GM18873 (cell line): ENCODE measurements around the gene CSTF3.
"Not testable (repeated sequence)": the region's sequence is repeated elsewhere in the genome, so short reads cannot be mapped to it uniquely, and the experiment has no call there.

Experiments used
- ATAC-seq: cut with Tn5 transposase; IDR thresholded peaks from one replicate; pipeline ENCODE4 v1.9.1; 2021; ENCODE audit warnings: mild to moderate bottlenecking, moderate library complexity, moderate number of reproducible peaks; ENCODE audit not compliant: unreplicated experiment, low FRiP score

The CSTF3 gene

DNA sequence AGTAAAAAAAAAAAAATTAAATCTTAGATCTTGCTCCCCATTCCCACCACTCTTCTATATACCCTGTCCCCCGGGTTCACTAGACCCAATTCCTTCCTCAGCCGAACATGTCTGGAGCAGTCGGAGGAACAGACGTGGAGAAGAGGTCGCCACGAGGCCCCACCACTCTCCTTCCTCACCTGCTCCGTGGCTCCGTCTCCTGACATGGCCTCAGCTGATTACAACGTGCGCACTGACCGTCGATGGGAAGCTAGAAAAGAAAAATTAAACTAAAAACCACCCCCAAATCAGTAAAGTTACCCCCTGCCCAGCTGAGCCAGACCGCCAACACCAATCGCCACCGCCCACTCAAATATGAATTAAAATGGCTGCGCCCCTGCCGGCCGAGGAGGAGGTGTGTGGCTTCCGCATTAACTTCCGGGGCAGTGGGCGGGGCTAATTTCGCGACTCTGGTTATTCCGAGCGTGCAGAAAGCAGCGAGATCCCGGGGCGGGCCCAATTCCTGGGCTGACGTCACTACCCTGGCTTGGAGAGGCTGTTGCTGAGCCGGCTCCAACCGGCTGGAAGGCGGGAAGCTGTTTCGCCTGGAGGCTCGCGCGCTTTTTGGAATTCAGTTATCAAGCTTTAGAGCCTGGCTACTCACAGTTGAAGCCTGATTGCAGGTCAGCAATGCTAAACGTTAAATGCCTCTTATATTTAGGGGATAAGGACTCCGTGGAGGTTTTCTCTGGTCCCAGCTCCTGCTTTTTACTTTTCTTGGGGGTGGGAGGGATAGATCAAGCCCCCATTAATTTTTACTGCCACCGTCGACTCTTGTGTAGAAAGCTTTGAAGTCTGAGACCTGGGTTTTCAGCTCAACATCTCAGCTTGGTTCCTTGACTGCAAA, at the start of gene CSTF3:
Gene CSTF3, minus strand, starts transcription at position 361 of the 886 bp plus-strand sequence. Its CDS starts 155 bp downstream, at position 206.
- ATAC-seq, result peak; percentile 88

- ATAC-seq, result no peak
Measured at GRCh38 chr11:33208150-33208549, 46.9 kb upstream of the CSTF3 start.

DNA sequence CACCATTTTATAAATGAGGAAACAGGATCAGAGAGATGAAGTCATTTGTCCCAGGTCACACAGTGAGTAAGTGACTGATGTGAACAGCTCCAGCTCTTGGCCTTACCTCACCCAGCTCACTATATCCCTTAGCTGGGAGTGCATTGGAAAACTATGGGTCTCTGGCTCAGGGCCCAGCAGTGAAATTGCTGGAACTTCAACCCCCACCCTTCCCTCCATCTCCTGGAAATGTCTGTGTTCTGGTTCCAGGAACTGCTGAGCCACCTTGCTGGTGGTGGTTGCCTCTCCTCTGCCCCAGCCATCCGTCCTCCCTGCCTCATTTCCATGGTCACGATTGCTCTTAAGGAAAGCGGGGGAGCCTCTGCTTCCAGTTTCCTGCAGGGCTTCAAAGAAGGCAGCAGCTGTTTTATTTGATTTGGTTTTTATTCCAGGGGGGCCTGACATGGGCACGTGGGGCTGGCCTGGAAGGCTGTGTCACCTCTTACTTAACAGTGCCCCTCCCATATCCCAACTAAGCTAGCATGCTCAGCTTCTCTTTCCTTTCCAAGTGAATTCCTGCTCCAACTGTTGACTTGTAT, 46.2 kb upstream of the CSTF3 start:
- no peak for ATAC-seq

DNA sequence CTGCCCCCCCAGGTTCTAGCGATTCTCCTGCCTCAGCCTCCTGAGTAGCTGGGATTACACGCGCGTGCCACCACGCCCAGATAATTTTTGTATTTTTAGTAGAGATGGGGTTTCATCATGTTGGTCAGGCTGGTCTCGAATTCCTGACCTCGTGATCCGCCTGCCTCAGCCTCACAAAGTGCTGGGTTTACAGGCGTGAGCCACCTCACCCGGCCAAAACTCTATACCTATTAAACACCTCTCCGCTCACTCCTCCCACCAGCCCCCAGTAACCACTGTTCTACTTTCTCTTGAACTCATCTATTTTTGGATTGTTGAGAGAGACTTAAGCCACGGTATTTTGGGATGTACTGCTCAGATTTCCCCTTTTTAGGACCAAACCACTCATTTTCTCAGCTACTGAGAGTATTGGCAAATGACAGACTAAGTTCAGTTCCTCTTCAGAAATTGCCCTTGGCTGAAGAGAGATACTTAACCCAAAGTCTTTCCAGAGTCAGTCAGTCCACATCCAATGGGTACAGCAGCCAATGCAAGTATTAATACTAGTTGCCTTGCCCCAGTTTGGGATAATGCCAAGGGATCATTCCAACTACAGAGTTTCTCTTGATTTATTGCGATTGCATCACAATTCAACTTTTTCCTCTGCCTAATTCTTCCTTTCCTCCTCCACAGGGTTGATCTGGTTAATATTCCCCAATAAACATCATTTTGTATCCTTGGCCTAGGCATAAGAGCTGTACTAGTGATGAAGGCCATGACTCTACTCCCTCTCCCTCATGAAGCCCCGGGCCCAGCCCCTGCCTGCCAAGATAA, 36.8 kb upstream of the CSTF3 start:
- ATAC-seq, result no peak

- no peak for ATAC-seq
Measured at GRCh38 chr11:33195462-33196173, 34.3 kb upstream of the CSTF3 start.

DNA sequence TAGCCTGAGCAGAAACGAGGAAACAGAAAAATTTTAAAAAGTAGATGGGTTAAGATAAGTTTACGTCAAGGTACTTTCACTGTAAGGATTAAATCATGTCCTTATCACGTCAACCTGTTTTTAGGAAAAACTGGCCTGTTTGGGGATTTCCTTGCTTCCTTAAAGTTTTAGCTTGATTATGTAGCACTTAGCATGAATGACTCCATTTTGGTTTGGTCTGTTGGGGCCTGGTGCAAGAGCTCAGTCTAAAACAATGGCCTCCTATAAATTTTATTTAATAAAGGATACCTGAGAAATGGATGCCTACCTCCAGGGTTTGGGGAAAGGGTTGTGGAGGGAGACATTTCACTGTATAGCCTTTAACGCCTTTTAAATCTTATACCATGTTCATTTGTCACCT, 33.2 kb upstream of the CSTF3 start:
- ATAC-seq, result no peak

DNA sequence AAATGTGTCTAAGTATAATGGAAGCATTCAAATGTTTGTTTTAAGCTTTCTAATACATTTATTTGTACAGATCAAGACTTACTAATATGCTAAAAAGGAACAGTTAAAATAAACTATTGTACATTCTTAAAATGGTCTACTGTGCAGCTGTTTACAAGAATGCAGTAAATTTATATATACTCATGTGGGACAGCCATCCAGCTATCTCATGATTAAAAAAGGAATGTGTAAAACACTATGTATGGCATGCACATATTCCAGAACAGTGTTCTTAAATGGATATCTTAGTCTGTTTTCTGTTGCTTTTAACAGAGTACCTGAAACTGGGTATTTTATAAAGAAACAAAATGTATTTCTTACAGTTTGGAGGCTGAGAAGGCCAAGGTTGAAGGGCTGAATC, 30.2 kb upstream of the CSTF3 start:
- no peak for ATAC-seq

DNA sequence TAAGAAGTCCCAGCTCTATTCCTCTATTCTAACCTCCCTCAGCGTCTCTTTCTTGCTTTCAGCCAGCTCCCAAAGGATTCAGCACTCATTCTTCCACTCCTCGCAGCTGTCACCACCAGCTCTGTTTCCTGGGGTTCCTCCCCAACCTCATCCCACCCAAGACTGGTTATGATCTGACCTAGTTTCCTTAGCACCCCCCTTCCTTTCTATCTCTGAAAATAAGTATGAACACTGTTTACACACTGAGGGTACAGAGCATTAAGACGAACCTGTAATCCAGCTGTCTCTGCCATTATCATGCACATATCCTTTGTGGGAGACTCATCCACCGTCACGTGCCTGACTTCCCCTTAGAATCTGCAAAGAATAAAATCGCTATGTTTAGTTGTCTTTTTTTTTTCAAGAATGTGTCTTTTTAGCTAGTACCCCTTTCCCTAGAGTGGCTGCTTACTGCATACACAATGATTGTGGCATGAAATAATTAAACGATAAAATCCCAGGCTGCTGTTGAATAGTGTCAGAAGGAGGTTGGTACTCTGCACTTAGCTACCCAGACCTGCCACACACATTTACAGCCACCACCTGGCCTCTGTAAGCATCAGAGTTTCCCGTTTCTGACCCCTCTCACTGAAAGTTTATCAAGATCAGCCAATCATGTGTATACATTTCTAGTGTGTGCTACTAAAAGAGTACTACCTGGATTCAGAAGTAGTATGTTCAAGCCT, 26.9 kb upstream of the CSTF3 start:
- no peak for ATAC-seq

- no peak for ATAC-seq
Measured at GRCh38 chr11:33185756-33186155, 24.5 kb upstream of the CSTF3 start.

GRCh38 chr11:33182246-33182878, 21.1 kb upstream of the CSTF3 start:
- ATAC-seq, result no peak

DNA sequence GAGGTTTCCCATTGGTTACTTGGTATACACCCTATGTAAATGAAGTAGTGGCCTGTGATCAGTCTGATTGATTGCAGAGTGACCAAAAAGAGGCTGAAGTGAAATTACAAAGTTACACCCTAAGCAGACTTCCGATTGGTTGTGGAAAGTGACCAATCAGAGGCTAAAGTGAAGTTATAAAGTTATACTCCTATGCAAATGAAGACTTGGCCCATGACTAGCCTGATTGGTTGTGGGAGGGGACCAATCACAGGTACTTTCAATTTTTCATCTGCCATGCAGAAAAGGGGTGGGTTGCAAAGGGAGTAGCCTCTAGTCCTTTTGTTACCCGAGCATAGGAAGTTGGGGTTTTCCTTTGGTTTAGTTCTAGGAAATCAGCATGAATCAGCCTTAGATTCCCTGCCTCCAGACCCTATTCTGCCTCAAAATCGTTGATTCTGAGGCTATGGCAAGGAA, 18.1 kb upstream of the CSTF3 start:
- no peak for ATAC-seq

DNA sequence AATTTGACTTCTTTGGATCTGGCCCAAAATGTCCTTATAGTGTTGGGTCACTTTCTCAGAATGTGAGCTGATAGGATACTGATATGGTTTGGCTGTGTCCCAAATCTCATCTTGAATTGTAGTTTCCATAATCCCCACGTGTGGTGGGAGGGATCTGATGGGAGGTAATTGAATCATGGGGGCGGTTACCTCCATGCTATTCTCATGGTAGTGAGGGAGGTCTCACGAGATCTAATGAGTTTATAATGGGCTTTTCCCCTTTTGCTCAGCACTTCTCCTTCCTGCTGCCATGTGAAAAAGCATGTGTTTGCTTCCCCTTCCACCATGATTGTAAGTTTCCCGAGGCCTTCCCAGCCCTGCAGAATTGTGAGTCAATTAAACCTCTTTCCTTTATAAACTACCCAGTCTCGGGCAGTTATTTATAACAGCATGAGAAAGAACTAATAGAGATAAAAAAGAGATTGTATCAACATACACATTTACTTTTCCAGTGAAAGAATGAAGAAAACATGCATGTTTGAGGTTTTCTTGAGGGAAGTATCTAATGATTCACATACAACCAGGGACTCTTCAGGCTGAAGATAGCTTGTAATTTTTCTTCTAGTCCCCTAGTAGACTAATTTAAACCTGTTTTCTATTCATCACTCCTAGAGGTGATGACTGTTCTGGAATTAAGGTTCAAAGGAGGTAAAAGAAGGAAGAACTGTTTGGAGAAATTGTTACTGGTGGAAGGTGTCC, 17.3 kb upstream of the CSTF3 start:
- no peak for ATAC-seq

DNA sequence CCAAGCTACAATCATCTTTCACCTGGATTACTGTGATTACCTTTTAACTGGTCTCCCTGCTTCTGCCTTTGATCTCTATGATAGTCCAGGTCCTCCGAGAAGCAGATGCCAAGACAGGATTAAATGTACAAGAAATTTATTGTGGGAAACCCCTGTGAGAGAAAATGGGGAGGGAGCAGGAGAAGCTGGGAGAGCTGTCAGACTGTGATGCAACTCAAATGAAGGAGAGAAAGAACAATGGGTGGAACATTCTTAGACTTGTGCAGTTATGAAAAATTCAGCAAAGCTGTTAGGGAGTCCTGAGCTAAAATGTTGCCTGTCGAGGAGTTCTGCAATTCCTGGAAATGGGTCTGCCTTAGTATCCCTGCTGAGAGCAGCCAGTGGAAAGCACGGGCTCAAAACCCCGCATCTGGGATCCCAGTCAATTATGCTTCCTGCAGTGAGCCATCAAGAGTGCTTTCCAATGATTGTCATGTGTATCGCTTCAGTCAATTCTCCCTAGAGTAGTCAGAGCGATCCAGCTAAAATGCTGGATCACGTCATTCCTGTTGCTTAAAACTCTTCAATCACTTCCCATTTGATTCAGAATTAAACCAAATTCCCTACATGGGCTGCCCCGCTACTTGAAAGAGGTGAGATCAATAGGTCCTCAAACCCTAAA, 16.5 kb upstream of the CSTF3 start:
- ATAC-seq, result no peak

GRCh38 chr11:33176760-33177159, 15.5 kb upstream of the CSTF3 start:
- ATAC-seq, result not testable (repeated sequence)

GRCh38 chr11:33172996-33173395, 11.7 kb upstream of the CSTF3 start:
- no peak for ATAC-seq

GRCh38 chr11:33172345-33172744, 11.1 kb upstream of the CSTF3 start:
- ATAC-seq, result no peak

DNA sequence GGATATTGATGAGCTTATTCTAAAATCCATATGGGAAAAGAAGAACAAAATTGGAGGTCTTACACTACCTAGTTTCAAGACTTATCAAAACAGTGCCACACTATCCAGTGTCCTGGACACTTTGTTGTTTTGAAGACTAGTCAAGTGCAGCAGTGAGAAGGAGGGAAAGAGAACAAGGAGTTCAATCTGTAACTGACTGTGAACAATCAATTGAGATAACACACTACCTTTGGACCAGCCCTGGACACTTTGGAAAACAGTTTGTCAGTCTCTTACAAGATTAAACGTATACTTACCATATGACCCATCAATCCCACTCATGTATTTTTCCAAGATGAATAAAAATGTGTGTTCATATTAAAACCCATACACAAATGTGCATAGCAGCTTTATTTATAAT, 10.0 kb upstream of the CSTF3 start:
- ATAC-seq, result no peak

- ATAC-seq, result no peak
Measured at GRCh38 chr11:33168709-33169200, 7.5 kb upstream of the CSTF3 start.
